GM18868 (cell line): ENCODE results near the gene FOXL2NB.

Source experiments
- ATAC-seq: cut with Tn5 transposase; IDR thresholded peaks from one replicate; pipeline ENCODE4 v1.9.1; 2021; ENCODE audit warnings: mild to moderate bottlenecking, moderate library complexity; ENCODE audit not compliant: unreplicated experiment

The FOXL2NB gene

DNA sequence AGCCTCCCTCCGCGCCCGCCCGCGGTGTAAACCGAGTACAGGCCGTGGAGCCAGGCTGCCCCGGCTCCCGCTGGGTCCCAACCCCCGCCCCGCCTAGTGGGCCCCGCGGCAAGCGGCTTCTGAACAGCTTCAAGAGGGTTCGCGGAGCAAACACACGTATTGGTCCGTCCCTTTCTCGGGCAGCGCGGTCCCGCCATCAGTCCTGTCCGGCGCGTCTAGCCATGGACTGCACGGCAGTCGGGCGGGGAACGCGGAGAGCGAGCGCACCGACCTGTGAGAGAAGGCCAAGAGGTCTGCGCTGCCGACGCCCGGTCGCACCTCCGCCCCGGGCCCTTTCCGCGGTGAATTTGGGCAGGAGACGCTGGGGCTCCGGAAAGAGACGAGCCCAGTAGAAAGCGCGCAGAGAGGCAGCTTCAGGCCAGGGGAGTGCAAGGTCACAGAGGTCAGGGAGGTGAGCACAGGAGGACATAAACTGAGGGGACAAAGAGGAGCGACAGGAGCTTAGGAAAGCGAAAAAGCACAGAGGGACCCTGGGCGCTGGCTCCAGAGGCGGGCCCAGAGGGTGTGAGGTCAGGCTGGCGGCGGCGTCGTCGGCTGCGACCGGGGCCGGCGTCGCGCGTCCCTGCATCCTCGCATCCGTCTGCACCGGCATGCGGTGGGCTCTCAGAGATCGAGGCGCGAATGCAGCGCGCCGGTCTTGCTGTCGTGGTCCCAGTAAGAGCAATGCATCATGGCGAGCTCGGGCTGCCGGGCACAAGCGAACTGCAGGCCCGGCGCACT is 1.9 kb upstream of the FOXL2NB start:
- no peak for ATAC-seq

DNA sequence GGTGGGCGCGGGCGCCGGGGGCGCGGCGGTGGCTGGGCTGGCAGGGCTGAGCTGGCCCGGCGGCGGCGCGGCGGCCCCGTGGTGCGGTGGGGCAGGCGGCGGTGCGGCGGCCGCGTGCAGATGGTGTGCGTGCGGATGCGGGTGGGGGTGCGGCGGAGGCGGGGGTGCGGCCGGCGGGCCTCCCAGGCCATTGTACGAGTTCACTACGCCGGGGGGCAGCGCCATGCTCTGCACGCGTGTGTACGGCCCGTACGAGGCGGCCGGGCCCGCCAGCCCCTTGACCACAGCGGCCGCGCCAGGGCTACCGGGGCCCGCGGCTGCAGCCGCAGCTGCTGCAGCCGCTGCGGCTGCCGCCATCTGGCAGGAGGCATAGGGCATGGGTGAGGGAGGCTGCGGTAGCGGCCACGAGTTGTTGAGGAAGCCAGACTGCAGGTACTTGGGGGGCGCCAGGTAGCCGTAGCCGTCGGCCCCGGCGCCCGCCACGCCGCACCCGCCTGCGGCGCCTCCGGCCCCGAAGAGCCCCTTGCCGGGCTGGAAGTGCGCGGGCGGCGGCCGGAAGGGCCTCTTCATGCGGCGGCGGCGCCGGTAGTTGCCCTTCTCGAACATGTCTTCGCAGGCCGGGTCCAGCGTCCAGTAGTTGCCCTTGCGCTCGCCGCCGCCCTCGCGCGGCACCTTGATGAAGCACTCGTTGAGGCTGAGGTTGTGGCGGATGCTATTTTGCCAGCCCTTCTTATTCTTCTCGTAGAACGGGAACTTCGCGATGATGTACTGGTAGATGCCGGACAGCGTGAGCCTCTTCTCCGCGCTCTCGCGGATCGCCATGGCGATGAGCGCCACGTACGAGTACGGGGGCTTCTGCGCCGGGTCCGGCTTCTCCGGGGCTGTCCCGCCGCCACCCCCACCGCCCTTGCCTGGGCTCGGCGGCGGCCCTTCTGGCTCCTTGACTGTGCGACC is 1.0 kb upstream of the FOXL2NB start:
- ATAC-seq, result no peak

DNA sequence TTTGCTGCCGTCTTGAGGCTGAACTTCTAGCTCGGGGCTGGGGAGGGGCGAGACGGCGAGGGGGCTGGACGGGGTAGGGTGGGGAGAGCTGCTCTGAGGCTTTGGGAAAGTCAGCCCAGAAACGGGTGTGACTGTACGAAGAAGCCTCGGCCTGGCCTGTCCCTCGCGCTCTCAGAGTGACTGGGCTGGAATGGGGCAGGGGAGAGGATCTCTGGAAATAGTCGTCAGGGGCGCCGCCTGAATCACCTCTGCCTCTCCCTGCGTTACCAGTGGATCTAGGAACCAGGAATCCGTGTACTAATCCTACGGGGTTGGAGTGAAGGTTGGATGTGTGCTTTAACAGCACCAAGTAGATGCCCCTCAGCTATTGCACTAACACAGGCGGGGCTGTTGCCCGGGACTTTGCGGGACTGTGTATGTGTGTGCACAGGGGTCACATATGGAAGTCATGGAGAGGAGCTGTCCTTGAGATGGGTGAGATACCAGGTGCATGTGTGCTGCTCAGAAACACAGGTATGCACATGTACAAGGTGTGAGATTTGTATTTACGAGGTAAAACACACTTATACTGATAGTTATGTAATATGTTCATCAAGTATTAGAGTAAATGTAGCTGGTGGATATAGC is 591 bp downstream of the FOXL2NB start:
- no peak for ATAC-seq

DNA sequence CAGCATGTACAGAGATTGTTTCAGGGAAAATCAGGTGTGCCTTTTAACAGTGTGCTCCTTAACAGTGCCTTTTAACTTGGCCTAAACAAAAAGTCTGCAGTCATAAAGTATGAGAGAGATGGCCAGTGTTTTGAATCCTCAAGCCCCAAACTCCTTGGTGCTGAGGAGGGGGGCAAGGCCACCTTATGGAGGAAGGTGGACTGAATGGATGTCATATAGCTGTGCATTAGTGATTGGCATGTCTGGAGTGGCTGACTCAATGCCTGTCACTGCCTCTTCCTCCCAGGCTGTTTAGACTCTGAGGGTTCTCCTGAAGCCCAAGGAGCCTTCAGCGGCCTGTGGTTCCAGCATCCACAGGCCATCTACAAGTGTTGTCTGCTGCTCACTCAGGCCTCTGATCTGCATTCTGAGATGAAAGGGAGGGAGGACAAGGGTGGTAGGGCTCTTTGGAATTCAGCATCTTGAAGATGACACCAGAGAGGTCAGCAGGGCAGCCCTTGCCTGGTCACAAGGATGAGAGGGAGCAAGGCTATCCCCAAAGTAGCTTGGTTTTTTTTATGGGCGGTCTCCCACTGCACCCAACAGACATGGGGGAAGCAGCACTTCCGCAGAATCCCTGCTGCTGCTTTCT is 1.5 kb downstream of the FOXL2NB start:
- no peak for ATAC-seq

- no peak for ATAC-seq
These were observed 2.0 kb downstream of the FOXL2NB start for GRCh38 chr3:138949002-138949418.

GRCh38 chr3:138949445-138950005 is 2.5 kb downstream of the FOXL2NB start:
- ATAC-seq, result no peak

DNA sequence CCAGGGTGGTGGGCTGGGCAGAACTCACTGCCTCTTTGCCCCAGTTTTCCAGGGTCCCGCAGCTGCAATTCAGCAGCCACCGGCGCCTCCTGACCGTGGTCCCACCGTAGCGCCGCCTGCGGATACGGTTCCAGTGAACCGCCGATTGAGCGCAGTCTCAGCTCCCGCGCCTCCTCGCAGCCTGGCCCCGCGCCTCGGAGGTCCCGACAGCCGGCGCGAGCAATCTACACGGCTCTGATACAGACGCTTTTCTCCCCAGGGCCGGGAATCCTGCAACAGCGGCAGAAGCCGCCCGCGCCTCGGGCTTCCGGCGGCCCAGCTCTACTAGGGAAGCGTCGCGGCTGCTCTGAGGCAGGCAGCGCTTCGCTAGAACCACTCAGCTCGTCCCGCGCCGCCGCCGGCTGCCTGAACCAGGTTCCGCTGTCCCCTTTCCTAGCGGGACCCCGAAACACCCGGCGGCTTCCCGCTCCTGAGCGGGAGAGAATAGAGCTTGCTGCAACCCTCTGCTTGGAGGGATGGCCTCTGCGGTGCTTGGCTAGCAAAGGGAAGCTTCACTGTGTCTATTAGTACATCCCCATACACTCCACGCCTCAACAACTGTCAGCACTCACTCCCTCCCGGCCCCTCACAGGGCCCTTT is 3.1 kb downstream of the FOXL2NB start:
- no peak for ATAC-seq

DNA sequence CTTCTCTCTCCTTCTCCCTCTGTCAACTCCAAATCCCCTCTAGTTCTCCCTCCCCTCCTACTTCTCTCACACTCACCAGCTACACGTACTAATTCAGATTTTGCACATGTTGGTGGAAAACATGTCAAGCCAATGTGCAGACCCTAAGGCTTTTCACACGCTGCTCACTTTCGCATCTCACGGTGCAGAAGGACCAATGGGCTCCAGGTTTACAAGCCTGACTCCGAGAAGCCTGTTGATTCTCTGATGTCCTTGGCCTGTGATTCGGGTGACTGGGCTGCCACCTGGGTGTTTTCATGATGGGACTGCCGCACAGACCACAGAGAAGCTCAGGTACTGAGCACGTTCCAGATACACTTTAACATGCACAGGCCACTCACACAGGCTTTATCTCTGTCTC is 3.7 kb downstream of the FOXL2NB start:
- ATAC-seq, result no peak

- no peak for ATAC-seq
These were observed 13.4 kb downstream of the FOXL2NB start for GRCh38 chr3:138960417-138960852.

GRCh38 chr3:138962854-138963560 is 16.0 kb downstream of the FOXL2NB start:
- no peak for ATAC-seq

DNA sequence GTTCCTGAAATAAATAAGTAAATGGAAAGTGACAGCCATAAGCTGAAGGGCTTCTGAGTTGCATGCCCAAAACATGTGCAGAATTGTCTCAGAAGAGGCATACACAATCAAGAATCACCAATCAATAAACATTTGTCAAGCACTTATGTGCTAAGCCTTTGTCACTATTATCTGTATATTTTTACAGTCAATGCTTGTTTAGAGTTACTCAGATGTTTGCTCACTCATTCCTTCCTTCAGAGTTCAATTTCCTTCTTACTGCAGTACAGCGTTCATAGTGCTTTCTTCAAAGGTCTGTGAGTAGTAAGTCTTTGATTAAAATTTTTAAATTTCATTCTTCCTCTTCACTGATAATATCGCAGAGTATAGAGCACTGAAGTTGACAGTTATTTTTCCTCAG is 17.2 kb downstream of the FOXL2NB start:
- ATAC-seq, result no peak

DNA sequence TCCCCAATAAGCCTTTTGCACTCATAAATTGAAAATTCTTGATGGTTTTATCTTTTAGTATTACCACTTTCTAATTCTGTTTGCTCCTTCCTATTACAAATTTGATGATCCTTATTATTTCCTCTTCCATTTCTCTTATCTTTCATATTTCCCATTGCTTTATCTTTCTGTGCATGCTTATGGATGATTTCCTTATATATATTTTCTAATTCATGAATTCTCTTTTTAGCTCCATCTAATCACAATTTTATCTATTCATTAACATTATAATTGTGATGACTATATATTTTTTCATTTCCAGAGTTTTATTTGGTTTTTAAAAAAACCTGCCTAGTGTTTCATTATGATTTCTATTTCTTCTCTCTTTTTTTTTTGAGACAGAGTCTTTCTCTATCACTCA is 17.9 kb downstream of the FOXL2NB start:
- ATAC-seq, result no peak

GRCh38 chr3:138971766-138972320 is 24.8 kb downstream of the FOXL2NB start:
- no peak for ATAC-seq

GRCh38 chr3:138972941-138973340 is 25.9 kb downstream of the FOXL2NB start:
- no peak for ATAC-seq

DNA sequence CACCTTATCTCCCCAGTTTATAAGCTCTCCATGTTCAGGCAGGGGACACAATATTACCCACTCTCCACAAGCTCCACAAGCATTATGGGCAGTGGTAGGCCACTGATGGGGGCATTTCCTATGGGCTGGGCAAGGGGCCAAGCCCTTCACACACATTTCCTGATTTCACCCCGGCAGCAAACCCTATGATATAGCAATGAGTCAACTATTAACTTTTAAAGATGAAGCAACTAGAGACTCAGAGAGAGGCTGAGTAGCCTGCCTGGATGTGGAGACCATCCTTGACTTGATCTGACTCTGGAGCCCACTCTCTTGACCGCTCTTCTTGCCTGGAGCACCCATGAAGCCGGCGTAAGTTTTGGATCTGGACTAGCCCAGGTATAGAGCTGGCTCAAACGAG is 27.4 kb downstream of the FOXL2NB start:
- ATAC-seq, result no peak

GRCh38 chr3:138975351-138975750 is 28.3 kb downstream of the FOXL2NB start:
- no peak for ATAC-seq

DNA sequence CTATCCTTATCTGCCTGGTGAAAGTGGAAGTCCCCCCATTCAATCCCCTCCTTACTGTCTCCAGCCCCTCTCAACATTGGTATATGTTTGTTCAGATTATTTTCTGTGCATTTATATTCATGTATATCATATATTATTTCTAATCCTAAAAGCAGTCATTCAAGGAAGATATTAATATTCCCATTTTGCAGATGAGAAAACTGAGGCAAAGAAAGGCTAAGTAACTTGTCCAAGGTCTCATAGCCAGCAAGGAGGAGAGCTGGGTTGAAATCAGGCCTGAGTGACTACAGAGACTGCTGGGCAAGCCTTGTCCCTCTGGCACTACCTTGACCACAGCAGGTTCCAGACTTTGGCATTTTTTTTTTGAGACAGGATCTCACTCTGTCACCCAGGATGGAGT is 29.0 kb downstream of the FOXL2NB start:
- no peak for ATAC-seq

DNA sequence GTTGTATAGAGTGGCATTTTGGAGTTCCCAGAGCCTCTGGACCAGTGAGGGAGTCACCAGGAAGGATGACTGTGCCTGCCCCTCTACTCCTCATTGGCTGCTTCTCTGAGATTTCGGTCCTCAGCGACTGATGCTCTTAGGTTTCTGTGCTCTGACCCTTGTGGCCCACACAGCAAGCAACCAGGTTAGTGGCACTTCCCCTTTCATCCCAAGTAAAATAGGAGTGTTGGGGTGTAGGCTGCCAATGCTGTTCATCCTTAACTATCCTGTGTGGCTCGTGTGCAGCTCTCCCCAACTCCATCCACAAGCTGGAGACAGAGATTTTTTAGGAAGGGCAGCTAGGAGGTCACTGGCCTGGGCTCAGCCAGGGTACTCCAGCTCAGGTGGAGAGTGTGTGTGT is 37.8 kb downstream of the FOXL2NB start:
- no peak for ATAC-seq

GRCh38 chr3:138985932-138986331 is 38.9 kb downstream of the FOXL2NB start:
- no peak for ATAC-seq
